Breast epithelium (tissue), 3 donors: ENCODE results near the gene LCE1A. TPM values are rescaled to one million over a fixed set of nuclear protein-coding genes. Genes with fewer than 3 reads are reported as not detected.

ENCODE experiments used
- total RNA-seq, 3 donors: library from RNA; depleted of rRNA; stranded (reverse); fragments of >200 nt; gene quantifications; one replicate each; pipeline ENCODE4 v1.1.0, GENCODE V29; 2016

The LCE1A gene
- total RNA-seq, 3 donors from 2014 or later, result not detected

Other genes with a start within 250 kb of the LCE1A start
- not detected for gene LCE3D, start 247.0 kb upstream of the LCE1A start, total RNA-seq
- gene LCE3C, start 227.2 kb upstream of the LCE1A start, total RNA-seq, result not detected
- not detected for gene LCE3B, start 213.7 kb upstream of the LCE1A start, total RNA-seq
- gene LCE3A, start 204.4 kb upstream of the LCE1A start, total RNA-seq, result not detected
- not detected for gene LCE2D, start 164.1 kb upstream of the LCE1A start, total RNA-seq
- not detected for gene LCE2C, start 152.2 kb upstream of the LCE1A start, total RNA-seq
- gene LCE2B, start 141.3 kb upstream of the LCE1A start, total RNA-seq, result not detected
- gene LCE2A, start 129.1 kb upstream of the LCE1A start, total RNA-seq, result not detected
- gene LCE4A, start 119.3 kb upstream of the LCE1A start, total RNA-seq, result not detected
- gene KPRP, start 69.4 kb upstream of the LCE1A start, total RNA-seq, result not detected
- not detected for gene LCE1F, start 52.3 kb upstream of the LCE1A start, total RNA-seq
- gene LCE1E, start 41.2 kb upstream of the LCE1A start, total RNA-seq, result not detected
- not detected for gene LCE1D, start 30.8 kb upstream of the LCE1A start, total RNA-seq
- gene LCE1C, start 20.8 kb upstream of the LCE1A start, total RNA-seq, result not detected
- gene LCE1B, start 15.5 kb upstream of the LCE1A start, total RNA-seq, result not detected
- not detected for gene LCE6A, start 15.4 kb downstream of the LCE1A start, total RNA-seq
- gene LCE7A, start 32.5 kb downstream of the LCE1A start, total RNA-seq, result not detected
- not detected for gene SMCP, start 50.8 kb downstream of the LCE1A start, total RNA-seq
- not detected for gene IVL, start 81.1 kb downstream of the LCE1A start, total RNA-seq
- gene SPRR5, start 119.7 kb downstream of the LCE1A start, total RNA-seq, result not detected
- gene SPRR4, start 143.2 kb downstream of the LCE1A start, total RNA-seq, result not detected
- gene SPRR1A, start 156.6 kb downstream of the LCE1A start, total RNA-seq, result not detected
- gene SPRR3, start 174.3 kb downstream of the LCE1A start, total RNA-seq, result not detected
- not detected for gene SPRR1B, start 203.7 kb downstream of the LCE1A start, total RNA-seq
- not detected for gene SPRR2D, start 213.6 kb downstream of the LCE1A start, total RNA-seq
- gene SPRR2A, start 230.0 kb downstream of the LCE1A start, total RNA-seq, result not detected
- gene SPRR2B, start 244.1 kb downstream of the LCE1A start, total RNA-seq, result not detected